M059J (cell line): ENCODE data around the gene TCAF1. TPM values are rescaled to one million over a fixed set of nuclear protein-coding genes. Genes with fewer than 3 reads are reported as not detected.

Experiments used
- DNase-seq: peaks from one replicate; pipeline ENCODE4 v3.0.0-alpha.2; 2012; ENCODE audit warnings: low read depth
- total RNA-seq: library from RNA; depleted of rRNA; stranded (reverse); fragments of >200 nt; shearing (Covaris generic); gene quantifications from 2 replicates; pipeline ENCODE4 v1.2.3, GENCODE V29; 2014; rRNA removed

The TCAF1 gene
- total RNA-seq: 43.7 and 45.3 TPM in 2 replicates

GRCh38 chr7:143901668-143902331 is at the start of gene TCAF1:
TCAF1 (minus strand) TSS chr7:143902176; CDS start chr7:143876608, 25,568 bp downstream.
- DNase-seq: peak; percentile 94

- DNase-seq: no peak
Observed at GRCh38 chr7:143948733-143949132, 46.8 kb upstream of the TCAF1 start.

DNA sequence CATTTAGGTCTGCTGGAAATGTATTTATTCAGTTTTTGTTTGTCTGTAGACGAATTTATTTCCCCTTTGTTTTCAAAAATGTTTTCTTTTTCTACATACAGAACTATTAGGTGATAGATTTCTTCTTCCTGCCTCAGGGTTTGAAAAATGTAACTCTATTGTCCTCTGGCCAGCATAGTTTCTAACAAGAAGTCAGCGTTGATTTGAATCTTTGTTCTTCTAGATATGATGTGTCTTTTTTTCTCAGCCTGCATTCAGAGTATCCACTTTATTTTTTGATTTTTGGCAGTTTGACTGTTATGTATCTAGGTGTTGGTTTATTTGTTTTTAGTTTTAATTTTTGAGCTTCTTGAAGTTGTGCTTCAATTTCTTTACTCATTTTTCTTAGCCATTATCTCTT is 45.1 kb upstream of the TCAF1 start:
- no peak for DNase-seq

- no peak for DNase-seq
Observed at GRCh38 chr7:143945423-143945822, 43.4 kb upstream of the TCAF1 start.

GRCh38 chr7:143938379-143939243 is 36.6 kb upstream of the TCAF1 start:
- DNase-seq: no peak

DNA sequence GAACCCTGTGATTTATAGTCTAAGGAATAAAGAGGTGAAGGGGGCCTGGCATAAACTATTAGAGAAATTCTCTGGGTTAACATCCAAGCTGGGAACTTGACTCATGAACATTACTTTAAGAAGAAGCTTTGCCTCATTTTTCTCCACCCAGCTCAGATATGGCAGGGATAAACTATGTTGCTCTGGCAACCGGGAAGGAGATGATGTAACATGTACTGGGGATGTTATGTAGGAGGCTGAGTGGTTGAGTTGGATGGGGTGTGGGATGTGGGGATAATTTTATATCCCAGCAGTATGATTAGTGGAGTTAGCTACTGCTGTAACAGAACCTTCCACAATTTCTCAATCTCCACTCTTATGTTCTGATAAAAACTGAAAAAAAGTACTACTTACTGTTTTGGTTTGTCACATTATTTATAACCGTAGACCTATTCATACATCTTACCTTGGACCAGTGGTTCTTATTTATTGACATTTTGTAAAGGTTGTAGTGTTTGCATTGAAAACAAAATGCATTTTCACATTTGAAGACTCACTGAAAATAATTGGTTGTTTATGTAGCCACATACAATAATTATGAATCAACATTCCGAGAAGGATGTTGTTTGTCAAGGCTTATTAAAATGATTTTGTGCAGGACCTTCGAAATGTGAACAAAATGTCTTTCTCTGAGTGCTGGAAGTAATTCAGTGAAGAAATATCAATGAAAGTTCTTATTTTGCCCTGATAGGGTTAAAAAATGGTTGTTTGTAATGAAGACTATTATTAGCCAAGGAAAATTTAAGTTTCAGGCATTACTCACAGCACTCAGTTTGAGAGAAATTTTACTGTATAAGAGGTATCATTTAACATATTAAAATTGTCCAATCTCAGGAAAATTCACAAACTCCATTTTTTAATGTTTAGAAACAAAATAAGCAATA is 34.4 kb upstream of the TCAF1 start:
- peak; percentile 3 for DNase-seq

- no peak for DNase-seq
Observed at GRCh38 chr7:143934526-143935325, 32.8 kb upstream of the TCAF1 start, which contains the start of gene OR2F2. OR2F2 (plus strand) TSS chr7:143935233; CDS start chr7:143935233, 0 bp downstream.

- DNase-seq: no peak
Observed at GRCh38 chr7:143931739-143932138, 29.8 kb upstream of the TCAF1 start.

DNA sequence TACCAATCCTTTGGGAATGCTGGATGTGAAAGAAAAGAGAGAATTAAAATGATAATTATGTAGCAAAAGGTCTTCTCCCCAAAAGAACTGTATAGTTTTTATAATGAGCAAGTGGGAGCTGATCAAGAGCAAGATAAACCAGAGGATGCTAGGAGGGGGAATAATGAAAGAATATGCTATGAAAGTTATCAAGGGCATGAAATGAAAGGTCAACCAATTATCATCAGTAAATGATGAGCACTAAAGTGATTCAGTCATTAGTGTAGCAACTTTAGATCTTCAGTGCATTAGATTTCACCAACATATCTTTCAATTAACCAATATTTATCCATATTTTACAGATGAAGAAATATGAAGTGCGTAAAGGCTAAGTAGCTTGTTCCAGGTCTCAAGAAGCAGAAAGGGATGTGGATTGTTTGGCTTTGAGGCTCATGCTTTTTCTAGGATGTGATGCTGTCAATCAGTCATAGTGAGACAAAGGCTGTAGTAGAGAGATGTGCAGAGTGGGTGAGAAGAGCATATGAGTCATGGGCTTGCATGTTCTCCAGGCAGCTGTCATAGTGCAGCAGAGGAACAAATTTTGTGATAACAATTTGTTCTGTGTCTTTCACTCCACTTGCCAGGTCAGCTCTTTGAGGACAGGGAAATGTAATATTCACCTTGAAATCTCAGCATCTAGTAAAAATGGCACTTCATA is 27.4 kb upstream of the TCAF1 start:
- DNase-seq: no peak

DNA sequence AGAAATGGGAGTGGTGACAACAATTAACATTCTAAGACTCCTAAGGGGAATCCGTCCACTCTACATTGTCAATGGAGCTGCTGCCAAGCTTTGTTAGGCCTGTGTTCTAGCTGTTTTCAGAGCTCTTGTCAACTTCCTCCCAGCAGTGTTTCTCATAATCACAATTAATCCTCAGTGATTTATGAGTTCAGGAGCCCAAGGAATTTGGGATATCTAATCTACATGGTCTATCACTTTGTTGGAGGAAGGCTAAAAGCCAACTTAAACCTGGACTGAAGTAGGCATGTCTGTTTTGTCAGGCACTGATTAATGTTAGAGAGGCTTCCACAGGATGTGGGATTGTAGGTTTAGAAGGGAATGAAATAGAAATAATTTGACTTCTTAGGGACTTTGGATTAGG is 22.9 kb upstream of the TCAF1 start:
- DNase-seq: no peak

GRCh38 chr7:143914938-143915652 is 13.1 kb upstream of the TCAF1 start:
- no peak for DNase-seq

DNA sequence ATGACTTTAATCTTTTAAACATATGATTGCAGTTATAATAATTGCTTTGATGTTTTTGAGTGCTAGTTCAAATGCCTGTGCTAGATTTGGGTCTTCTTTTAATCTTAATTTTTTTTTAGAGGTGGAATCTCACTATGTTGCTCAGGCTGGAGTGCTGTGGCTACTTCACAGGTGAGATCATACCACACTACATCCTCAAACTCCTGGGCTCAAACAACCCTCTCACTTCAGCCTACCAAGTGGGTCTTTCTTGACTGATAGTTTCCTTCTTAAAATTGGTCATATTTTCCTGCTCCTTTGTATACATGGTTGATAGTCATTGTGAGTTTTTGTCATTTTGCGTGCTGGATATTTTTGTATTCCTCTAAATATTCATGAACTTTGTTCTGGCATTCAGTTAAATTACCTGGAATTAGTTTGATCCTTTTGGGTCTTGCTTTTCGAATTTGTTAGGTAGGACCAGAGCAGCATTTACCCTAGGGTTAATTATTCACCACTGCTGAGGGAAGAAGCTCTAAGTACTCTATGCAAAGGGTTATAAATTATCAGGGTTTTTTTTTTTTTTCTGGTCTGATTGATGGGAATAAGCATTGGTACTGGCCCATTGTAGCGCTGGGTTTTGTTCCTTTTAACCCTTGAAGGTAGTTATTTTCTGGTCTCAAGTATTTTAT is 12.1 kb upstream of the TCAF1 start:
- DNase-seq: no peak

GRCh38 chr7:143910473-143911248 is 8.7 kb upstream of the TCAF1 start:
- DNase-seq: no peak

DNA sequence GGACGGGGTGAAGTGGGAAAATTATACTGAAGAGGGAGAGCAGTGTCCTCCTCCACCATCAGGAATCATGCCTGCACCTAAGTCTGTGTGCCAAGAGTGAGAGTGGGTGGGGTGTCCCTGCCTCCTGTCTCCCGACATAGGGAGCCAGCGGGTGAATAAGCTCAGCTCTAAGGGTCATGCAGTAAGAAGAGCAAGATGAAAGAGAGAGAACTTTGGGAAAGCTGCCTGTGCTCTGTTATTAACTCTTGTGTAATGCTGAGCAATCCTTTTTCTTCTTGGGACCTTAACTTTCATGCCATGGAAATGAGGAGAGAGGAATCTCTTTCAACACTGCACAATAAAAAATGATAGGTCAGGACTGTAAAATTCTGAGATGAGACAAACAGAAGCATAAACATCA is 7.9 kb upstream of the TCAF1 start:
- DNase-seq: no peak

- DNase-seq: no peak
Observed at GRCh38 chr7:143908120-143908519, 6.1 kb upstream of the TCAF1 start.

DNA sequence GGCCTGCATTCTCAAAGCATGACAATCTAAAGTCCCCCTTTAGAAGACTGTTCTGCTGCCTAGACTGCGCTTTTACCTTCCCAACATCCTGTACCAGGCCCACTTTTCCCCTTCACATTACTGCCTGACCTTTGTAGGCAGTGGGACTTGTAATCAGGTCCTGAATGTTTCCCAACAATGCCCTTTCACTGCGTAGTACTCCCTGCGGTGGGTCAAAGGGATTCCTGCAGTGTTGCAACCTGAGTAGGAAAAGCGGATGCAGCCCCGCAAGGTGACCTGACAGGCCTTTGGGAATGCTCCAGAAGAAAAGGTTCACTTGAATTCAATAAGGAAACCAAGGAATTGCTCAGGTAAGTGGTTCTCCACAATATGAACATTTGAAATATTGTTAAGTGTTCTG is 4.9 kb upstream of the TCAF1 start:
- DNase-seq: no peak

DNA sequence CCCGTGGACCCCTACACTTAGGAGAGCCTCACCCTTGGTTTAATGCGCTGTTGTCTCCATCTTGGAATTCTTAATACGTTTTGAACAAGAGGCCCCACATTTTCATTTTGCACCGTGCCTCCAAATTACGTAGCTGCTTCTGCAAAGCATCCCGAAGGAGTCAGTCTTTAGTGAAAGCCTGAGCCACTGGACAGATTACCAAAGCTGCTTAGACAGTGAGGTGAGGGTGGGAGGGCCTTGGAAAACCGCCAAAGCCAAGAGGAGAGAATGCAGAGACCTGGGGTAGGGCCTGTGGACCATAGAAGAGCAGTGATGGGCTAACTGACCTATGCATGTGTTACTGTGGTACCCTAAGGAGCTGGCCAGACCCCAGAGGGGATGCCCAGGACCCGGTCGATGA is 4.2 kb upstream of the TCAF1 start:
- DNase-seq: no peak

GRCh38 chr7:143905509-143905908 is 3.5 kb upstream of the TCAF1 start:
- DNase-seq: no peak
